Keratinocyte (primary cell): ENCODE data around the gene ZSCAN16. TPM values are rescaled to one million over a fixed set of nuclear protein-coding genes. Genes with fewer than 3 reads are reported as not detected.

ENCODE experiments used
- DNase-seq: peaks from one replicate; pipeline ENCODE4 v3.0.0-alpha.2; 2011; ENCODE audit warnings: low read depth, missing footprints, low spot score
- FAIRE-seq: peaks from 2 replicates; lab custom pipeline; 2011; peaks lifted over from hg19 to GRCh38; lab: Jason Lieb, UNC
- H2AFZ ChIP-seq: 2 replicates; pipeline ENCODE4 v1.6.0; 2012; ENCODE audit warnings: low read length, control low read depth, inconsistent platforms; ENCODE audit not compliant: control insufficient read depth
- H3K27ac ChIP-seq: 2 replicates; pipeline ENCODE4 v1.5.1; 2011; ENCODE audit warnings: low read length; ENCODE audit not compliant: control insufficient read depth, insufficient read depth
- H3K27me3 ChIP-seq: 3 replicates; pipeline ENCODE4 v1.6.0; 2011; ENCODE audit warnings: low read length; ENCODE audit not compliant: control insufficient read depth, insufficient read depth; ENCODE audit errors: extremely low read depth
- H3K36me3 ChIP-seq, 2 experiments: 2 replicates in 1 of 2; 3 replicates in 1 of 2; pipeline ENCODE4 v1.5.1; 2011; ENCODE audit warnings: low read length in 2 of 2, mild to moderate bottlenecking in 1 of 2; ENCODE audit not compliant: control insufficient read depth in 2 of 2, insufficient read depth in 2 of 2; ENCODE audit errors: extremely low read depth in 1 of 2
- H3K4me1 ChIP-seq: 3 replicates; pipeline ENCODE4 v1.5.1; 2011; ENCODE audit warnings: low read length; ENCODE audit not compliant: control insufficient read depth, insufficient read depth; ENCODE audit errors: extremely low read depth
- H3K4me2 ChIP-seq: 3 replicates; pipeline ENCODE4 v1.6.0; 2011; ENCODE audit warnings: low read depth, low read length; ENCODE audit not compliant: control insufficient read depth, insufficient read depth; ENCODE audit errors: extremely low read depth
- H3K4me3 ChIP-seq, 3 experiments: fragments of 200-600 bp in 1 of 3; sonication (generic) in 1 of 3; 2 replicates in 2 of 3; 3 replicates in 1 of 3; pipeline ENCODE4 v1.5.1; 2011 to 2016; ENCODE audit warnings: low read length in 3 of 3, mild to moderate bottlenecking in 3 of 3, control low read depth in 2 of 3, inconsistent platforms in 1 of 3, low read depth in 1 of 3, mixed read lengths in 1 of 3, mixed run types in 1 of 3, moderate library complexity in 1 of 3; ENCODE audit not compliant: control insufficient read depth in 2 of 3, insufficient read depth in 2 of 3; ENCODE audit errors: extremely low read depth in 1 of 3
- H3K79me2 ChIP-seq: 2 replicates; pipeline ENCODE4 v1.6.0; 2012; ENCODE audit warnings: low read length; ENCODE audit not compliant: control insufficient read depth, insufficient read depth
- H3K9ac ChIP-seq: 3 replicates; pipeline ENCODE4 v1.6.0; 2011; ENCODE audit warnings: low read length; ENCODE audit not compliant: control insufficient read depth, insufficient read depth; ENCODE audit errors: extremely low read depth
- H3K9me1 ChIP-seq: 3 replicates; pipeline ENCODE4 v1.6.0; 2011; ENCODE audit warnings: low read length; ENCODE audit not compliant: control insufficient read depth, insufficient read depth; ENCODE audit errors: extremely low read depth
- H3K9me3 ChIP-seq: 2 replicates; pipeline ENCODE4 v1.5.1; 2012; ENCODE audit warnings: low read depth, low read length; ENCODE audit not compliant: control insufficient read depth
- H4K20me1 ChIP-seq: 3 replicates; pipeline ENCODE4 v1.6.0; 2011; ENCODE audit warnings: low read length; ENCODE audit not compliant: control insufficient read depth, insufficient read depth; ENCODE audit errors: extremely low read depth
- CTCF ChIP-seq, 3 experiments: IDR thresholded peaks in 1 of 3; conservative IDR thresholded peaks in 1 of 3; optimal IDR thresholded peaks in 1 of 3; 2 replicates in 2 of 3; 3 replicates in 1 of 3; pipeline versions ENCODE3 to v1.5.1; 2011; ENCODE audit warnings: low read length in 3 of 3, mild to moderate bottlenecking in 3 of 3, moderate library complexity in 2 of 3, control low read depth in 1 of 3, inconsistent platforms in 1 of 3; ENCODE audit not compliant: insufficient read depth in 2 of 3; ENCODE audit errors: extremely low read depth in 1 of 3
- EZH2 ChIP-seq: IDR thresholded peaks from one replicate; pipeline ENCODE4 v1.6.1; 2012; ENCODE audit warnings: inconsistent platforms, mild to moderate bottlenecking, low read length, moderate library complexity
- dilution Hi-C: fragments of 300-500 bp; cut with MboI; formaldehyde crosslinking; loops from one replicate; pipeline ENCODE4 v1.7.0; 2020; ENCODE audit warnings: low sequenced_read_pairs; ENCODE audit not compliant: extremely low pct_ligation_motif_present
- polyA plus RNA-seq, 5 experiments: library from polyadenylated mRNA; depleted of rRNA in 3 of 5; stranded (reverse) in 3 of 5; stranded (forward) in 1 of 5; unstranded in 1 of 5; fragments of >200 nt; gene quantifications; 1 replicate in 1 of 5; 2 replicates in 3 of 5; 3 replicates in 1 of 5; pipeline versions ENCODE4 v1.2.1 to v1.2.3, GENCODE V29; 2011 to 2012; ENCODE audit warnings: missing spikeins in 2 of 5, low read depth in 1 of 5, low replicate concordance in 1 of 5

ZSCAN16 gene
- polyA plus RNA-seq, 1 donor (not counting 4 experiments of a cell fraction or from before 2014, with no cell fraction given), result 1.5 TPM

GRCh38 chr6:28172006-28172405 lies 47.6 kb downstream of the ZSCAN16 start:
- Histone ChIP-seq H2AFZ (no peak overlapping the region), H3K9ac (no peak overlapping the region), H3K4me3 (no peak overlapping the region), H3K9me3 (no peaks in the 10 kb centered on the region), H3K9me1 (no peaks in the 10 kb centered on the region), H4K20me1 (no peaks in the 10 kb centered on the region), H3K4me1 (no peaks in the 10 kb centered on the region), H3K27me3 (no peaks in the 10 kb centered on the region), H3K79me2 (no peaks in the 10 kb centered on the region), H3K27ac (no peak overlapping the region), H3K36me3 (peaks cover 0 to 1% of the 10 kb centered on the region in 2 experiments), H3K4me2 (no peak overlapping the region)
- DNase-seq (no peak), FAIRE-seq (no peak)
- TF ChIP-seq EZH2 (no peak), CTCF (optimal IDR thresholded peaks at IDR 0.05 in 1 of 3, IDR thresholded peaks at IDR 0.05 in 1 of 3, conservative IDR thresholded peaks at IDR 0.05 in 1 of 3; ENCODE audit: extremely low read depth in 1 of 3, insufficient read depth in 2 of 3, low read length in 3 of 3) (no peak)
- dilution Hi-C loops, result no loop called here

- Histone ChIP-seq H3K4me1 (no peaks in the 10 kb centered on the region), H3K9me3 (no peaks in the 10 kb centered on the region), H3K9me1 (no peaks in the 10 kb centered on the region), H3K4me2 (no peak overlapping the region), H3K79me2 (no peaks in the 10 kb centered on the region), H3K27ac (no peak overlapping the region), H4K20me1 (no peaks in the 10 kb centered on the region), H3K4me3 (no peak overlapping the region), H2AFZ (no peak overlapping the region), H3K36me3 (no peaks in the 10 kb centered on the region), H3K27me3 (no peaks in the 10 kb centered on the region), H3K9ac (no peak overlapping the region)
- no peak for TF ChIP-seq EZH2
- no peak for TF ChIP-seq CTCF (optimal IDR thresholded peaks at IDR 0.05 in 1 of 3, IDR thresholded peaks at IDR 0.05 in 1 of 3, conservative IDR thresholded peaks at IDR 0.05 in 1 of 3; ENCODE audit: extremely low read depth in 1 of 3, insufficient read depth in 2 of 3, low read length in 3 of 3)
- FAIRE-seq (no peak), DNase-seq (no peak)
- dilution Hi-C loops, result no loop called here
Observed at GRCh38 chr6:28176373-28176772, 52.0 kb downstream of the ZSCAN16 start.

Other genes starting within 250 kb of the ZSCAN16 start
- gene OR2B2, start 212.2 kb upstream of the ZSCAN16 start, polyA plus RNA-seq, result not detected in 3 replicates
- not detected in 3 replicates for gene OR2B6, start 167.4 kb upstream of the ZSCAN16 start, polyA plus RNA-seq
- 1.1 to 3.6 TPM (median 2.1 TPM) in 3 replicates for gene ZNF165, start 44.0 kb upstream of the ZSCAN16 start, polyA plus RNA-seq
- 5.4 to 6.4 TPM (median 5.7 TPM) in 3 replicates for gene ZKSCAN8, start 17.3 kb downstream of the ZSCAN16 start, polyA plus RNA-seq
- gene ZSCAN9, start 100.7 kb downstream of the ZSCAN16 start, polyA plus RNA-seq, result 8.3 to 15.9 TPM (median 12.0 TPM) in 3 replicates
- gene ZKSCAN4, start 127.7 kb downstream of the ZSCAN16 start, polyA plus RNA-seq, result 2.6 to 3.5 TPM (median 2.9 TPM) in 3 replicates
- gene NKAPL, start 134.7 kb downstream of the ZSCAN16 start, polyA plus RNA-seq, result 0.25 to 0.35 TPM (median 0.31 TPM) in 3 replicates
- gene ZSCAN26, start 142.5 kb downstream of the ZSCAN16 start, polyA plus RNA-seq, result 7.2 to 9.8 TPM (median 7.3 TPM) in 3 replicates
- gene PGBD1, start 157.0 kb downstream of the ZSCAN16 start, polyA plus RNA-seq, result 2.1 to 3.6 TPM (median 3.1 TPM) in 3 replicates
- 14.4 to 21.7 TPM (median 15.8 TPM) in 3 replicates for gene ZSCAN31, start 211.5 kb downstream of the ZSCAN16 start, polyA plus RNA-seq
- gene ZKSCAN3, start 225.3 kb downstream of the ZSCAN16 start, polyA plus RNA-seq, result 2.2 to 3.1 TPM (median 2.9 TPM) in 3 replicates